Endodermal cell (in vitro differentiated cells): ENCODE measurements around the gene GPR84. TPM values are rescaled to one million over a fixed set of nuclear protein-coding genes. Genes with fewer than 3 reads are reported as not detected.
A peak's percentile ranks its signal among the peaks of the same experiment; 100 is the strongest.
"Not testable (repeated sequence)": the region's sequence is repeated elsewhere in the genome, so short reads cannot be mapped to it uniquely, and the experiment has no call there.

ENCODE experiments used
- DNase-seq: peaks from one replicate; pipeline ENCODE4 v3.0.0-alpha.2; 2017
- H3K27ac ChIP-seq: 2 replicates; pipeline ENCODE4 v1.5.1; 2013; ENCODE audit warnings: mild to moderate bottlenecking, low read depth, low read length, moderate library complexity
- H3K27me3 ChIP-seq: 2 replicates; pipeline ENCODE4 v1.6.1; 2013; ENCODE audit warnings: mild to moderate bottlenecking, low read length, moderate library complexity; ENCODE audit not compliant: insufficient read depth, control insufficient read depth, poor library complexity, severe bottlenecking
- H3K36me3 ChIP-seq: 2 replicates; pipeline ENCODE4 v1.7.0; 2013; ENCODE audit warnings: mild to moderate bottlenecking, low read length, moderate library complexity; ENCODE audit not compliant: control insufficient read depth, insufficient read depth
- H3K4me1 ChIP-seq: one replicate; pipeline ENCODE4 v1.7.0; 2013; ENCODE audit warnings: low read length; ENCODE audit not compliant: control insufficient read depth, insufficient read depth
- H3K4me3 ChIP-seq: 2 replicates; pipeline ENCODE4 v1.5.1; 2013; ENCODE audit warnings: mild to moderate bottlenecking, low read length, moderate library complexity
- H3K9ac ChIP-seq: 2 replicates; pipeline ENCODE4 v1.6.1; 2013; ENCODE audit warnings: mild to moderate bottlenecking, low read length, moderate library complexity; ENCODE audit not compliant: poor library complexity, severe bottlenecking; ENCODE audit errors: extremely low read depth
- H3K9me3 ChIP-seq: 2 replicates; pipeline ENCODE4 v1.6.1; 2013; ENCODE audit warnings: mild to moderate bottlenecking, low read length, moderate library complexity; ENCODE audit not compliant: control insufficient read depth
- H3K27ac Mint-ChIP-seq: 2 replicates; pipeline ENCODE4 v1.8.0; 2020; ENCODE audit warnings: mixed read lengths
- H3K27me3 Mint-ChIP-seq: 2 replicates; pipeline ENCODE4 v1.8.0; 2021; ENCODE audit warnings: mild to moderate bottlenecking, mixed read lengths; ENCODE audit not compliant: insufficient read depth
- H3K36me3 Mint-ChIP-seq: 2 replicates; pipeline ENCODE4 v1.8.0; 2020; ENCODE audit warnings: low read depth, mixed read lengths
- H3K4me1 Mint-ChIP-seq: 2 replicates; pipeline ENCODE4 v1.8.0; 2020; ENCODE audit warnings: mixed read lengths
- H3K4me3 Mint-ChIP-seq: 2 replicates; pipeline ENCODE4 v1.8.0; 2020; ENCODE audit warnings: mild to moderate bottlenecking, moderate library complexity, mixed read lengths
- H3K9me3 Mint-ChIP-seq: 2 replicates; pipeline ENCODE4 v1.8.0; 2020; ENCODE audit warnings: mild to moderate bottlenecking, mixed read lengths
- WGBS, 2 experiments: methylation state at CpG; one replicate each; pipeline versions ENCODE4 v1.1.5 to v1.1.7; 2013; ENCODE audit warnings: missing lambda C conversion rate in 2 of 2, mixed read lengths in 1 of 2; ENCODE audit not compliant: insufficient coverage in 1 of 2, insufficient read length in 1 of 2; 5-methylcytosine and 5-hydroxymethylcytosine counted together
- total RNA-seq, 2 donors: library from RNA; stranded (reverse); fragmentation: NEBNext Ultra II Directional in 1 of 2; extraction: Animal tissue kit (Norgen Biotek cat#: 25700) in 1 of 2; gene quantifications; 2 replicates in 1 of 2; 3 replicates in 1 of 2; pipeline ENCODE4 v1.2.1, GENCODE V29; 2021
- TF ChIP-seq, protein P1 (sequence below): fragments of 200-600 bp; sonication (generic); conservative IDR thresholded peaks from 2 replicates; pipeline ENCODE4 v1.5.0; 2021; ENCODE audit warnings: antibody characterized with exemption, mild to moderate bottlenecking

Gene GPR84
- total RNA-seq, 2 donors from 2014 or later = not detected

- Histone ChIP-seq H3K4me1 (peaks cover 5% of the 10 kb centered on the region), H3K9ac (no peak overlapping the region), H3K36me3 (peaks cover 13% of the 10 kb centered on the region), H3K27ac (no peak overlapping the region), H3K4me3 (no peak overlapping the region), H3K27me3 (no peaks in the 10 kb centered on the region), H3K9me3 (no peaks in the 10 kb centered on the region)
- TF ChIP-seq, protein P1, sequence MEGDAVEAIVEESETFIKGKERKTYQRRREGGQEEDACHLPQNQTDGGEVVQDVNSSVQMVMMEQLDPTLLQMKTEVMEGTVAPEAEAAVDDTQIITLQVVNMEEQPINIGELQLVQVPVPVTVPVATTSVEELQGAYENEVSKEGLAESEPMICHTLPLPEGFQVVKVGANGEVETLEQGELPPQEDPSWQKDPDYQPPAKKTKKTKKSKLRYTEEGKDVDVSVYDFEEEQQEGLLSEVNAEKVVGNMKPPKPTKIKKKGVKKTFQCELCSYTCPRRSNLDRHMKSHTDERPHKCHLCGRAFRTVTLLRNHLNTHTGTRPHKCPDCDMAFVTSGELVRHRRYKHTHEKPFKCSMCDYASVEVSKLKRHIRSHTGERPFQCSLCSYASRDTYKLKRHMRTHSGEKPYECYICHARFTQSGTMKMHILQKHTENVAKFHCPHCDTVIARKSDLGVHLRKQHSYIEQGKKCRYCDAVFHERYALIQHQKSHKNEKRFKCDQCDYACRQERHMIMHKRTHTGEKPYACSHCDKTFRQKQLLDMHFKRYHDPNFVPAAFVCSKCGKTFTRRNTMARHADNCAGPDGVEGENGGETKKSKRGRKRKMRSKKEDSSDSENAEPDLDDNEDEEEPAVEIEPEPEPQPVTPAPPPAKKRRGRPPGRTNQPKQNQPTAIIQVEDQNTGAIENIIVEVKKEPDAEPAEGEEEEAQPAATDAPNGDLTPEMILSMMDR = no peak
- Mint-ChIP-seq H3K27ac (peak overlapping the region; percentile 80), H3K9me3 (no peaks in the 10 kb centered on the region), H3K36me3 (peaks cover 14% of the 10 kb centered on the region), H3K27me3 (no peaks in the 10 kb centered on the region), H3K4me3 (no peak overlapping the region), H3K4me1 (peaks cover 18% of the 10 kb centered on the region)
- 73 to 86% methylated on average over 5 to 6 of the region's 6 CpGs for WGBS, 2 experiments
- DNase-seq = no peak
Measured at GRCh38 chr12:54328595-54329337, 35.5 kb downstream of the GPR84 start.

DNA sequence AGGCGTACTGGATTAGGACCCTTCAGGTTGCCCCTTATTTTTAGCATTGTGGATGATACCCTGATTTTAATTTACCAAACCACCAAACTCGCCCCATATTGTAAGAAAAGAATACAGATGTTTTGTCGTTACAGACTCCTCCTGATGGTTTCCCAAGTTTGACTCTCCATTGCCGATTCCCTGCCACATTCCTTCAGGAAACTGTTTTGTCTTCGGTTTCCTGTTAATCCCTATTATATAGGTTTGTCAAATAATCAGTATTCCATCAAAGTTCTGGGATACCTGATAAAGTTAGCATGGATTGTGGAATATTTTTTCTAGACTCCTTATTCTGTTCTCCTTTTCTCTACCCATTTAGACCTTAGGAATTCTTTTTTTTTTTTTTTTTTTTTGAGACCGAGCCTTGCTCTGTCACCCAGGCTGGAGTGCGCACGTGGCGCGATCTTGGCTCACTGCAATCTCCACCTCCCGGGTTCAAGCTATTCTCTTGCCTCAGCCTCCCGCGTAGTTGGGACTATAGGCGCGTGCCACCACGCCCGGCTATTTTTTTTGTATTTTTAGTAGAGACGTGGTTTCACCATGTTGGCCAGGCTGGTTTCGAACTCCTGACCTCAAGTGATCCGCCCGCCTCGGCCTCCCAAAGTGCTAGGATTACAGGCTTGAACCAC, 38.7 kb downstream of the GPR84 start:
- not testable (repeated sequence) for H3K4me1 ChIP-seq, H3K9me3 Mint-ChIP-seq, H3K27me3 Mint-ChIP-seq, DNase-seq, H3K36me3 ChIP-seq, H3K9me3 ChIP-seq, H3K27me3 ChIP-seq, H3K36me3 Mint-ChIP-seq
- H3K4me3 ChIP-seq = peak overlapping the region; percentile 96
- peak overlapping the region; percentile 100 for H3K27ac Mint-ChIP-seq
- H3K4me1 Mint-ChIP-seq = peaks cover 18% of the 10 kb centered on the region
- H3K9ac ChIP-seq = peak overlapping the region; percentile 97
- peak overlapping the region; percentile 100 for H3K4me3 Mint-ChIP-seq
- H3K27ac ChIP-seq = peak overlapping the region; percentile 81
- WGBS, 2 experiments = 71 to 79% methylated on average over 11 to 19 of the region's 22 CpGs

DNA sequence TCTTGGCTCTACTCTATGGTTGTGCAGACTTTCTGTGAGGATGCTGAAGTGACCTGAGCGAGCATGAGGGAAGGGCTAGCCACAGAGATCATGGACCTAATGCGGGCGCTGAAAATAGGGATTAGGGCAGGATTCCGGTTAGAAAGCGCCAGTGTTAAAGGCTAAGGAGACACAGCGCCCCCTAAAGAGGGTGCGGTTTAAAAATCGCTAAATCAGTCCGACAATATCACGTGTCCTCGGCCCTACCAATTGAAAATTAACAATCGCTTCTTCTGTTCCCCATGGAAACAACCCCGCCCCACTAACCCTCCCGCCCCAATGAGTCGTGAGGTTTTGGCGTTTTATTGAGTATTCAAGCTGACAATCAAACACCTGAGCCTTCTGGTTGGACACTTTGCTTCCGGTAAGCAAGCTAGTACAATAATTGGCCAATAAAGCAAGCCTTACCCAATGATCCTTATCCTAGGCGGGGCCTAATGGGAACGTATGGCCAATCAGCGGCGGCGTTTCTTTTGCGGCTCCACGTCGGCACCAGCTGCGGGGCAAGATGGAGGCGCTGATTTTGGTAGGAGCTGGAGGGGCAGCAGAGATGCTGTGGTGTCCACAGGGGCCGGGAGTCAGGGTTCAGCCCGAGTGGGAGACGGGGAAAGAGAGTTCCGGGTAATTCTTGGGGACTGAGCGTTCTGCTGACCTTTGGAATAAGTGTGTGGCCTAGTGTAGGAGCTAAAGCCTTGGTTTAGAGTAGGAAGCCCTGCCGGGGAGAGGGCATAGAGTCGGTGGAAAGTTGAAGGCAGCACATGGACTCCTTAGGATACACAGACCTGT, 39.5 kb downstream of the GPR84 start, which contains the start of gene COPZ1:
Gene COPZ1, plus strand, starts transcription at position 515 of the 825 bp plus-strand sequence. Its CDS starts 33 bp downstream, at position 548.
- H3K27ac Mint-ChIP-seq = peak within 1 kb of the TSS; percentile 100
- DNase-seq = peak; percentile 99
- no peaks in the 10 kb centered on the region for H3K9me3 Mint-ChIP-seq
- Histone ChIP-seq H3K27ac (peak within 1 kb of the TSS; percentile 81), H3K36me3 (no peaks in the 10 kb centered on the region), H3K4me1 (peaks cover 2% of the 10 kb centered on the region), H3K4me3 (peak within 1 kb of the TSS; percentile 96), H3K9me3 (no peaks in the 10 kb centered on the region), H3K9ac (peak within 1 kb of the TSS; percentile 97), H3K27me3 (no peaks in the 10 kb centered on the region)
- no peaks in the 10 kb centered on the region for H3K27me3 Mint-ChIP-seq
- no peaks in the 10 kb centered on the region for H3K36me3 Mint-ChIP-seq
- peaks cover 16% of the 10 kb centered on the region for H3K4me1 Mint-ChIP-seq
- peak within 1 kb of the TSS; percentile 100 for H3K4me3 Mint-ChIP-seq
- TF ChIP-seq, protein P1 = peak; percentile 91
- 2 to 3% methylated on average over 22 to 34 of the region's 34 CpGs for WGBS, 2 experiments
